IPS-NIHi7 (cell line): ENCODE results near the gene MINDY3.
A peak's percentile ranks its signal among the peaks of the same experiment; 100 is the strongest.
"Not testable (repeated sequence)": the region's sequence is repeated elsewhere in the genome, so short reads cannot be mapped to it uniquely, and the experiment has no call there.

Experiments used
- DNase-seq: peaks from one replicate; pipeline ENCODE4 v3.0.0; 2012; ENCODE audit warnings: mixed read lengths; ENCODE audit errors: extremely low spot score

The MINDY3 gene

DNA sequence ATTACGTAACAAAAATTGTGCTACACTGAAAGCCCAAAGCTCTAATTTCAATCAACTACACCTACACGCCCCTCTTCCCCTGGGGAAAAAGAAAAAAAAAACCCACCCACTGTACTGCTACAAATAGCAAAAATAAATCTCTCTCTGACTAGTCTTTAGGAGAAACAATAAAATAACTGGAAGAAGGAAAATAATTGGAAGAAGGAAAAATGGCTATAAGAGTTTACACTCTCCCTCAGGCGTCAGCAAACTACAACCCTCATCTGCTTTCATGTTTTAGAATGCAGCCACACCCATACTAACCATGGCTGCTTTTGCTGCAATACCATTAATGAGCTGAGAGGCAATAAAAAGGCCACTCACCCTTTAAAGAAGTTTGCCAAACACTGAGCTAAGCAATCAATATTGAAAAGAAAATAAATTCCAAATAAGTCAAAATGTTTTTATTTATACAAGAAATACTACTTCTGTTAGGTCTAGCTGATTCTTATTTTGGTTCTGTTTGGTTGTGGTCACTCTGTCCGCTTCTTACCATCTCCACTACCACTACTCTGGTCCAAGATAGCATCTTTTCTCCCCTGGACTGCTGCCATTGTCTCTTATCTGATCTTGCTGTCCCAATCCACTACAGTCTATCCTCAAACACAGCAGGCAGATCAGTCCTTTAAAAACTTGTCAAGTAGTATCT lies 3.8 kb downstream of the MINDY3 start:
- peak; percentile 12 for DNase-seq

GRCh38 chr10:15853800-15854199 lies 6.5 kb downstream of the MINDY3 start:
- DNase-seq, result no peak

- DNase-seq, result no peak
Measured at GRCh38 chr10:15852111-15852557, 8.2 kb downstream of the MINDY3 start.

GRCh38 chr10:15850337-15850978 lies 9.8 kb downstream of the MINDY3 start:
- not testable (repeated sequence) for DNase-seq

DNA sequence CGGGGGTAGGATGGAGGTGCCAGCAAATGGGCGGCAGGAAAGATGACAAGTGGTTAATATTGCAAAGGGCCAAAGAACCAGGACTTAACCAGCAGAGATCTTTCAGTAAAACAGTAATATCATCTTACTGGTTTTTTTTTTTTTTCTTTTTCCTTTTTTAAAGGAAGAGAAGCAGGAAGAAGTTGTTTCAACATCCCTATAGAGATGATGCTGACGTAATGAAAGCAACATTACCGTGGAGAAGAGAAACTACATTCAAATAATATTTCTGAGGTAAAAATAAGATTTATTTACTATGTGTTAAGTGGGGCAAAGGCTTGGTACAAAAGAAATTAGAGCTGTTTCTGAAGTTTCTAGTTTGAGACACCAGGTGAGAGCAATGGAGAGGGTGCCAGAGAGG lies 11.0 kb downstream of the MINDY3 start:
- DNase-seq, result no peak

DNA sequence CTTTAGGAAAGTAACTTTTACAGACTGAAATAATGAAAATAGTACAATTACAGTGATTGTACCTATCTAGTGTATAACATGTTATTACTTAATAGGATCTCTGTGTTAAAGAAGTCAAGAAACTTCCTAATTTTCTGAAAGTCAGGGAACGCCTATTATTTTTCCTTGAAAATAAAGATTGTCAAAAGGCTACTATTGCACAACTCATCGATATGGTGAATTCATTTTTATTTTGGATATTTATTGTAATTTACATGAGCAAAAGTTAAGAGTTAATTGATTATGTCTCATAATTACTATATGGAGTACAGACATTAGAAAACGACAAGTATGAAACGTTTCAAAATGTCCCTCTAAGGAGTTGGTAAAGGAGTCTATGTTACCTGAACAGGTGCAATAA lies 12.8 kb downstream of the MINDY3 start:
- no peak for DNase-seq

- DNase-seq, result no peak
Measured at GRCh38 chr10:15844517-15844916, 15.8 kb downstream of the MINDY3 start.

- DNase-seq, result no peak
Measured at GRCh38 chr10:15843695-15844094, 16.6 kb downstream of the MINDY3 start.

DNA sequence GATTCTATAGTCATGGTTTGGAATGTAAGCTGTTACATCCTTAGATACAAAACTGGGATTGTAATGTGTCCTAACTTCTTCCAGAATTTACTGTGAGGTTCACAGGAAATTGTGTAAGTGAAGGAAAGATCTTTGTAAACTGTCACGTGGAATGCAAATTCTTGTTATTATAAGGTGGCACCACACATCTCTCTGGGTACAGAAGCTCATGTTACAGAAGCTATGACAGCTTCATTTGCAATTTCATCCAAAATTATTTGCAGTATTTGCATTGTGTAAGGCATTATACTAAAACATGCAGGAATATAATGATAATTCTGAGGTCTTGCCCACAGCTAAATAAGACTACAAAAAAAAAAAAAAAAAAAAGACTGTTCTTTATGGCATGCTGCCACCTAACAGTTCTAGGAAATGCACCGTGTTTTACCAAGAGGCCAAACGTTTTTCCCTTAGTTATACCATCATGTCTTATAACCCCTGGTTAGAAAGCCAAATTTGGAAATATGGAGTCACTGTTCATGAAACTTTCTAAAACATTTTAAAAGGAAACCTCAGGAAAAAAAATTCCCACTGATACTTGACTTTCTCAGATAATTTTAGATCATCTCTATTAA lies 17.6 kb downstream of the MINDY3 start:
- DNase-seq, result no peak

GRCh38 chr10:15841696-15842095 lies 18.6 kb downstream of the MINDY3 start:
- no peak for DNase-seq

DNA sequence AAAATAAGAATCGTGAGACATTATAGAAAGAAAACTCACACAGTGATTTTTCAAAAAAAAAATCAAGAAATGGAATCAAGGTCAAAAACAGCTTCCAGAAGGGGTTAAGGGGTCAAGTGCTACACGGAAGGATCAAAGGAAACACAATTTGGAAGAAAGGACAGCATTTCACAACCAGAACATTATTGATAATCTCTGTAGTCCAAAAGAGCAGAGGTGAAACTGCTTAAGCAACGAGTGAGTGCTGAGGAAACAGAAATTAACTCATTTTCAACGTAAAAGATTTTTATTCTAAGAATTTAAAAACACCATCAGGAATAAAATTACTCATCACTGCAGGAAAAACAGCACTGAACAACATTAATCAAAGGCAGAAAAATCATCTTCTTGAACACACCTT lies 23.5 kb downstream of the MINDY3 start:
- DNase-seq, result no peak

DNA sequence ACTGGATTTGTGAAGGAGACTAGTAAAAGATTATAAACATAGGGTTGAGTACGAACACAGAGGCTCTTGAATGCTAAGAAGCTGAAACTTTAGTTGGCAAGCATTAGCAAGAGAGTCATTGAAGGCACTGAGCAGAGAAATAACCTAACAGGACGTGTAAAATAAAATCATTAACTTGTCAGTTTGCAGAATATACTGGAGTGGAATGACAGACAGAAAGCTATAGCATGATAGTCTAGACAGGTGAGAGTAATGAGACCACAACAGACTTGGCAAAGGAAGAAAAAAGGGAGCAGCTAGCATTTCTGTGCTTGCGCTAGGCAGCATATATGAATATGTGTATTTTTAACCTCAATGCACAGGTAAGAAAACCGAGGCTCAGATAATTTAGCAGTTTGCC lies 30.8 kb downstream of the MINDY3 start:
- DNase-seq, result no peak

DNA sequence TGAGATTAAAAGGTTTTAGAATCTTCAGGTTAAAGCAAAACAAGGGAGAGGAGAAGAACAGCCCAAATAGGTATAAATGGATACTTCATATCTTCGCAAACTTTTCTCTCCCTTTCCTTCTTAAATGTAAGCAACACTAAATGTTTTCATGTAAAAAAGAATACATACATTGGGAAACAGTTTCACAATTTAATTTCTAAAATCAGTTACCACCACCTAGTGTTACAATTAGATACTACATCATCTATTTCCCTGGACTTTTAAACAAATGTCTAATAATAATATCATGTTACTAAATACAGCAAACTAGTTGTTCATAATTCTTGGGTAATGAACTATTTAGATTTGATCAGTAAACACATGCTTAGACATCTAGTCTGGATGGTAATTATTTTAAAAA lies 35.8 kb downstream of the MINDY3 start:
- DNase-seq, result no peak

GRCh38 chr10:15822131-15822530 lies 38.2 kb downstream of the MINDY3 start:
- DNase-seq, result no peak

- DNase-seq, result no peak
Measured at GRCh38 chr10:15821046-15821683, 39.1 kb downstream of the MINDY3 start.

- no peak for DNase-seq
Measured at GRCh38 chr10:15817409-15818046, 42.8 kb downstream of the MINDY3 start.

- DNase-seq, result no peak
Measured at GRCh38 chr10:15815242-15815885, 44.9 kb downstream of the MINDY3 start.

DNA sequence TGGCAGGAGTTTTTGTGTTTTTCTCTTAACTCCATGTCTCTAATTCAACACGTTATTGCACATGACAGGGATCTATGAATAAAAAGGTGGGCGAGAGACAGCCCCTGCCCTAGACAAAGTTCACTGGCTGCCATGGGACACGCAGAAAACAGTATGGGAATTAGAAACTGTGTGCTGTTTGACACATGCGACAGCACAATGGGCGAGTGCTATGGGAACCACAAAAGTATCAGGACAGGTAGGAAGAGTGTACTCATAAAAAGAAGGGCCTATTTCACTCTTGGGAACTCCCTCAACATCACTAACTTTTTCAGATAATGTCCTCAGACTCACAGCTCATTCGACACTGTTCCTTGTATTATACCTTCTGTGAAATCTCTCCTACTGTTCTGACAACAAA lies 45.7 kb downstream of the MINDY3 start:
- DNase-seq, result no peak

- no peak for DNase-seq
Measured at GRCh38 chr10:15813415-15813814, 46.9 kb downstream of the MINDY3 start.

- no peak for DNase-seq
Measured at GRCh38 chr10:15809450-15809849, 50.9 kb downstream of the MINDY3 start.

DNA sequence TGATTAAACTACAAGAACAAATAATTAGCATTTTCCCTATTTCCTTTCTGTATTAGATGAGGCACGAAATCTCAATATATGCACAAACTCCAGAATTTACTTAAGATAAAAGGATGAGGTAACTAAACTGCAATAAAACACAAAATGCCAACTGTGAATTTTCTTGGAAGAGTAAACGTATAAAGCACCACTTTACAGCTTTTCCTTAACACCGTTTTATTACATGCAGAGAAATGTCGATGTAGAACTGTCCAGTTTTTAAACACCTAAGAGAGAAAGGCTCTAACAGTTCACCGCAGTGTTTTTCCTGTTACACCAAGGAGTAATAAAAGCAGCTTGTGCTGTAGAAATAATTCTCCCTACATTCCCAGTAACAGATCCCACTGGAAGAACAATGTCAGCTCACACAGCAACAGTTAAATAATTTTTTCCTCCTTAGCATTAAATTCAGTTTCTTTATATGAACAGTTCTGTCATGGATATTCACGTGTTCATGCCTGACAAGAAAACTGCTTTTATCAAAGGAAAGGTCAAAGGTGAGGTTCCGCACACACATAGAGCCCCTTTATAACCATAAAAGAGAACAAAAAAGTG lies 52.0 kb downstream of the MINDY3 start:
- no peak for DNase-seq
